Activated CD4-positive, CD25-positive, alpha-beta regulatory T cell (primary cell): Measurements from ENCODE around the gene DYNC2H1.
"Not testable (repeated sequence)": the region's sequence is repeated elsewhere in the genome, so short reads cannot be mapped to it uniquely, and the experiment has no call there.

Experiments used
- DNase-seq, 4 experiments: peaks; one replicate each; lab custom pipeline; 2025; lab: John Stamatoyannopoulos, UW

Gene DYNC2H1

DNA sequence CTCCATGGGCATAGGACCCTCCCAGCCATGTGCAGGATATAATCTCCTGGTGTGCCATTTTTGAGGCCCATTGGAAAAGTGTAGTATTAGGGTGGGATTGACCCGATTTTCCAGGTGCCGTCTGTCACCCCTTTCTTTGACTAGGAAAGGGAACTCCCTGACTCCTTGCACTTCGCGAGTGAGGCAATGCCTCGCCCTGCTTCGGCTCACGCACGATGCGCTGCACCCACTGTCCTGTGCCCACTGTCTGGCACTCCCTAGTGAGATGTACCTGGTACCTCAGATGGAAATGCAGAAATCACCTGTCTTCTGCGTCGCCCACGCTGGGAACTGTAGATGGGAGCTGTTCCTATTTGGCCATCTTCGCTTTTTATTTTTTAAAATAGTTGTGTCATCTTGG, 32.8 kb downstream of the DYNC2H1 start:
- DNase-seq: not testable (repeated sequence)

DNA sequence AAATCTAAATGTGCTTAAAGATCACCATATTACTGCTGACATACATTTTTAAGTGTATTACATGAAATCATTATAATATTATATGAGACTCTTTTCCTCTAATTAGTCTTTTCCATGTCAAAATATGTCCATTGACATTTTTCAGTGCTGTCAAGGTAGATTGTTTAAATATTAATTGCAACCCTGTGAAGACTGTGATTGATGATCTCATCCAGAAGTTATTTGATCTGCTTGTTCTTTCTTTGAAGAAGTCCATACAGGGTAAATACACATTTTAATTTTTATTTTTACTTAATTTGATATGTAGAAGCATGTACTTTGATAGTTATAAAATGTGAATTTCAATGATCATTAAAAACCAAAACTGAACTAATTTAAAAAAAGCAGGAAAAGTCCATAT, 38.4 kb downstream of the DYNC2H1 start:
- no peak for DNase-seq

DNA sequence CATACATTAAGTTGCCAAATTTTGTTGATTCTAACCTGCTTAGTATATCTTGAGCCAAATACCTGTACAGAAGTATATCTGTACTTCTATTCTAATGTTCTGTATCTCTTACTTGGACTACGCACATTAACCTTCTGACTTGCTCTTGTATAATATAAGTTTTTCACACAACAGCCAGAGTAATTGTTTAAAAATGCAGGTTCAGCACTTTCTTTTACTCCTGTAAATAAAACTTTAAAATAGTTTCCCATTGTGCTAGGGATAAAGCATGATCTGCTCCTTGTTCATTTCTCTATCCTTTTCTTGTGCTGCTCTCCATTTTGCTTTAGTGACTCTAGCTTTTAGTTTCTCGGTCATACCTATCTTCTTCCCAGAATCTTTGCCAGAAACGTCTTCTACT, 48.3 kb downstream of the DYNC2H1 start:
- DNase-seq: no peak

DNA sequence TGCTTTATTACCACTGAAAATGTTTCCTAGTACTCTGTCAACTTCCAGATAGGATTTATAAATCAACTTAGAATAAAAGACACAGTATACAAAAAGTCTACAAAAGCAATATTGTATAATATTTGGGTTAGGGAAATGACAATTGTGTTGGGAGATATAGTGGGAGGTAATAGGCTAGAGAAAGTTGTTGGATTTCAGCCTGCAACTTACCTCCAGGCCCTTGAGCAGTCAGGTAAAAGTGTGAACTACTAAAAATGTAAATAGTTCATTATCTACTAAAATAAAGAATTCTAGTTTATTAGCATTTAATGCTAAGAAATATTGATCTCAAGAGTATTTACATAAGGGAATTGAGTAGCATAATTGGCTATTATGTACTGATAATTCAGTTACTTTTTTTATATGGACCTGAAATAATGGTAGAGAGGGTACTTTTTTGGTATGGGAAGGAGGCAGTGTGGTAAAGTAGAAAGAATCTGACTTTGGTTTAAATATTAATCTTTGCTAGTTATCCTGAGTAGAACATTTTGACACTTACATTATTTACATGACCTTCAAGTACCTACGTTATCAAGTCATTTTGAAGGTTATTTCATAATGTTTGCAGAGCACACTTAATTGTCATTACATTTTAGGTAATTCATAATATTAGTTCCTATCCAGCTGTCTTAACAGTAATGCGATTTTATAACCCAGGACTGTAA, 55.0 kb downstream of the DYNC2H1 start:
- DNase-seq: no peak

DNA sequence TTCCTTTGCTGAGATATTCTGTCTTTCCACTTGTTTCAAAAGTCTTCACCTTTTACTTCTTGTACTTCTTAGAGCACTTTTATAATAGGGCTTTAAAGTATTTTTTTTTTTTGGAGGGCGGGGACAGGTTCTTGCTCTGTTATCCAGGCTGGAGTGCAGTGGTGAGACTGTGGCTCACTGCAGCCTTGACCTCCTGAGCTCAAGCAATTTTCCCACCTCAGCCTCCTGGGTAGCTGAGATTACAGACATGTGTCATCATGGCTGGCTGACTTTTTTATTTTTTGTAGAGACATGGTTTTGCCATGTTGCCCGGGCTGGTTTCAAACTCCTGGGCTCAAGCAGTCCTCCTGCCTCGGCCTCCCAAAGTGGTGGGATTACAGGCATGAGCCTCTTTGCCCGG, 57.9 kb downstream of the DYNC2H1 start:
- no peak for DNase-seq

DNA sequence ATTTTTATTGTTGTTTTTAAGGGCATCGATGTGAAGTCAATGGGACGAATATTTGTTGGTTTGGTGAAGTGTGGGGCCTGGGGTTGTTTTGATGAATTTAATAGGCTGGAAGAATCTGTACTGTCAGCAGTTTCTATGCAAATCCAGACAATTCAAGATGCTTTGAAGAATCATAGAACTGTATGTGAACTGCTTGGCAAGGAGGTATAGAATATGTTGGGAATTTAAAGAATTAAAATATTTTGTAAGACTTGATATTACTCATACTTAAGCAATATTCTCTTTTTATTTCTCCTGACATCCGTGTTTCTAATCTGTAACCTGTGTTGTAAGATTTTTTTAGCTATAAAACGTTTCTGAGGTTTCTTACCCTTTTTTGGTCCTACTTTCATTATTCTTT, 61.6 kb downstream of the DYNC2H1 start:
- no peak for DNase-seq

DNA sequence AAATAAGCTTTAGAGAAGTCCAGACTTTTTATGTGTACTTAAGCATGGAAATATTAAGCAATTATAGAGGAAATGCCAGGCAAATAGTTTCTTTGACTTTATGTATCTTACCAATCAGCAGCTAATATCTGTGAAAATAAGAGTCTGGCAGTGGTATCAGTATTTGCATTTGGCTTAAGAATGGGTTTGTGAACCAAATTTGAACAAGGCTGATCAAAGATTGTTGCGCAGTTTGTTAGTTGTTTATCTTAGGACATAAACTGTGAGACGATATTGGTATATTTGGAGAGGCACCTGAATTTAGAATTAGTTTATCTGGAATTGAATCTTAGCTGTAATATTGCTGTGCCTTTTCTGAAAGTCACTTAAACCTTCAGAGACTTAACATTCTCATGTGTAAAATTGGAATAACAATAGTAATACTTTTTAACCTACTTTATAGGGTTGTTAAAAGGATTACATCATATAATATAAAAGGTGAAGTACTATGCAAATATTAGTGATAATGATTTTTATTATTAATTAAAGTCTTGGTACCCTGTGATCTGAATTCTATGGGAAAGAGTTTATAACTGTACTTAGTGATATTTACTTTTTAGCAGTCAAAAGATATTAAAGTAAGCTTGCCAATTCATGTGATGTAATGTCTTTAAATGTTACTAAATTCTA, 66.4 kb downstream of the DYNC2H1 start:
- no peak for DNase-seq

DNA sequence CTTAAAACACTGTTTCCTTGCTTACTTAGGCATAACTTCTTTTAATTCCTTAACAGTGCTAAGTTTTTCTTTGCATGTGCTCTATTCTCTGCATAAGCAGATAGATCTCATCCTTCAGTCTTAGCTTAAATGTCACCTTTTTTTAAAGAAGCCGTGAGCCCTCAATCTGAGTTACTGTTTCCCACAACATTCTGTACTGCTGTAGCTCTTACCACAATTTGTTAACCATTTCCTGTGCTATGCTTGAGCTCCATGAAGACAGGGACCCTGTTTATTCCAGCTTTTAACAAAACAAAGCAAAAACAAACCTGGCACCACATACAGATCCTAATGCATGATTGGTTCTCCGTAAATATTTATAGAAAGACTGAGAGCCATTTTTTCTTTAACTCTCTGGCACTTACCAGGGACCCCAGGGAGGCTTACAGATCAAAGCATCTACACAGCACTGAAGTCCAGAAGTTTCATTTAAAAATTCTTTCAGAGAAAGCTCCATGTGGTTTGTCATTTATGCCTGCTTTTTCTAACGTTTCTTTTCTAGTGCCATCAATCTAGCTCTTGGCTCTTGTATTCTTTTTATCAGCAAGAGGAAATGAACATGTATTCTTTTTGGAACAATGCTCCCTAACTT, 74.9 kb downstream of the DYNC2H1 start:
- DNase-seq: no peak

DNA sequence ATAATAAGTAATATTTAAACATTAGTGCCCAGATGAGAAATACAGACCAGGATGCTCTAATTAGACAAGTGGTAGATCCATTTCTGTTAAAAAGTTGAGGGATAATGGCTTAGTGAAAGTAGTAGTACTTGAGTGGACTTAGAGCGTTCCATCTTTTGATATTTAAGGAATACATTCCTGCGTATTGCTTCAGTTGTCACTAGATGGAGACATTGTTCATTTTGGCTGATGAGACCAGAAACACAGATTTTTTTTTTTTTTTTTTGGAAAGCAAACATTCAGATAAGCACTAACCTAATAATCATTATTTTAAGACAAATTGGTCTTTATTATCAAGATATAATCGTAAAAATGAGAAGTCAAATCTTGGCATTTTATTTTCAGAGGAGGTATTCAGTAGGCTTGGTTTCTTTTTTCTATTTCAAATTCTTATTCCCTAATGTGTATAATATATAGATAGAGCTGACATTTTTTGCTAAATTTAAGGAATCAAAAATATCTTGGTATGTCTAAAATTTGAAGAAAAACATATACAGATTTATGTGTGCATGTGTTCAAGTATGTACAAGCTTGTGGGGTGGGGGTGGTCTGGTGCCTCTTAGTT, 92.9 kb downstream of the DYNC2H1 start:
- no peak for DNase-seq

DNA sequence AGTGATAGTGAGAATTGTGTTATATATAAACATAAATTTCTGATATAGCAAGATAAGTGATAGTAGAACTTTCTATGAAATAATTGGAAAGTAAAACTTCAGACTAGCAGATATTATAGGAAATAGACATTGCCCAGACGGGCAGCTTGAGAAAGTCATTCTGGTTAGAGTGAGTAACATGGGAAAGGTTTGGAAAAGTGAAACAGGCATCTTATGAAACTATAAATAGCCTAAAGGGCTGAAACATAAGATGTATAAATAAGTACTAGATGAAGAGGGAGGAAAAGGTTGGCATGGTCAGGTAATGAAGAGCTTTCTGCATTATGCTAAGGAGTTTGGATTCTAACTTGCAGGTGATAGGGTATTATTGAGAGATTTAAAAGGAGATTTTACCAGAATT, 101.3 kb downstream of the DYNC2H1 start:
- no peak for DNase-seq

DNA sequence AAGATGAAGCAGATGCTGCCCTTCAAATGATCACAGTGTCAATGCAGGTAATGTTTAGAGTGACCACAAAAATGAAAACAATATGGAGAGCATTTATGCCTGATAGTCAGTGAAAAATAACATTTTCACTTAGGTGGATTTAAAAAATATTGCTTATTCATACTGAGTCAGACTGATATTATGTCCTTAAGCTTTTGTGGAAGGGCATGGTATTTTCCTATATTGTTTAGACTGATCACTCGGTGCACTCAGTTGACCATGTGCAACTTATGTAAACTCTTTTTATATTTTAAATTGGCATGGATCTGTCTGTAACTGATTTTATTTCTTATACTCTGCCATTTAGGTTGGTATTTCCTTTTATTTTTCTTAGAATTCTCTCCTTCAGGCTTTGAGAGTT, 106.6 kb downstream of the DYNC2H1 start:
- no peak for DNase-seq

DNA sequence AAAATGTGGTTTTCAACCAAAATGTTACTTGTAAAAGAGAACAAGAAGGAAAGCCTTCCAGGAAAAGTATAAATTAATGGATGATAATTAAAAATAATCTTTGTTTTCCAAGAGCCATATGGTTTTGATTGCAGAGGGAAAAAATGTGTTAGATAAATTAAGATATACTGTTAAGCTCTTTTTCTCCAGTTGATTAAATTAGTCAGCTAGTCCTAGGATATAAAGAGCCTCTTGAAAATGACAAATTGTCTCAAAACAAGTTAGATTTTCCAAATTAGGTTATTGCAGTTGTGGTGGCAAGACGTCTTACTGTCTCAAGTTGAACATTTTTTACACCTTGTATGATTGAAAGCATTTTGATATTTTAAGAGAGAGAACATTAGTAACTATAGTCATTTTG, 110.9 kb downstream of the DYNC2H1 start:
- DNase-seq: no peak

DNA sequence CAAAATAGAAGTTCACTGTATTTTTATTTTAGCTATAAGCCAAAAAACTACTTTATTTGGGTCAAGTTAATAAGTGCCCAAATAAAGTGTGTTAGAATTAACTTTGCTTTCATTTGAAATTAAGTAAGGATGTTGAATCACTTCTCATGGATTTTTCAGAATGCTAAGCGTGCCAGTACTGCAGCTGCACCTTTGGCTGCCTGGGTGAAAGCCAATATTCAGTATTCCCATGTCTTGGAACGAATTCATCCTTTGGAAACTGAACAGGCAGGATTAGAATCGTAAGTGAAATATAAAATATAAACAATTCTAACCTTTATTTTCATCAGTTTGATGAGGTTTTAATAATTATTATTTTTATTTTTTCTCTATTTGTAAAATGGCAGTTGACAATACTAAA, 113.6 kb downstream of the DYNC2H1 start:
- DNase-seq: no peak

DNA sequence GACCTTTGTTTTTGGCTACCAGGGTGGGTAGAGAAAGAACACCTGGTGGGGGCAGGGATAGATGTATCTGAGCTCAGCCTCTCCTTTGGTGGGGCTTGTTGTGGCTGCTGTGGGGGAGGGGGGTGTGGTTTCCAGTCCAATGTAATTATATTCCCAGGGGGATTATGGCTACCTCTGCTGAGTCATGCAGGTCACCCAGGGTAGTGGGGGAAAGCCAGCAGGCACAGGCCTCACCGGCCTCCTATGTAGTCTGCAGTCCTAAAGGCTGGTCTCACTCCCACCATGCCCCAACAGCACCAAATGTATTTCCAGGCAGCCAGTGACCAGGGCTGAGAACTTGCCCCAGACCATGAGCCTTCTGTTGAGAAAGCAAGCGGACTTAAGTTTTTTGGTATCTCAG, 119.6 kb downstream of the DYNC2H1 start:
- DNase-seq: no peak

DNA sequence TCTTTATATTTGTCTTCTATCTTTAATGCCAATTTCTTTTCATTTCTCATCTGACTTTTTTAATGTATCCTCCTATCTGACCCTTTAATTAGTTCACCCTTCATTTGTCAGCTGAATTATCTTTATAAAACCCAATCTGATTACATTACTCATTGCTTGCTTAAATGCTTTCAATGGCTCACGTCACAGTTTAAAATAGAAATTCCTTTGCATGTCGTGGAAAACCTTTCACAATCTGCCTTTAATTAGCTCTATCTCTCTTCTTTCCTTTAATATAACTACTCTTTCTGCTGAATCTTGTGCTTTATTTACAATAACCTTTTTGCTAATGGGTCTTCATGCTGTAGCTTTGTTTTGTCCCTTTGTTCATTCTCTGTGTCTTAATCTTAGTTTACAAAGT, 125.7 kb downstream of the DYNC2H1 start:
- DNase-seq: no peak

DNA sequence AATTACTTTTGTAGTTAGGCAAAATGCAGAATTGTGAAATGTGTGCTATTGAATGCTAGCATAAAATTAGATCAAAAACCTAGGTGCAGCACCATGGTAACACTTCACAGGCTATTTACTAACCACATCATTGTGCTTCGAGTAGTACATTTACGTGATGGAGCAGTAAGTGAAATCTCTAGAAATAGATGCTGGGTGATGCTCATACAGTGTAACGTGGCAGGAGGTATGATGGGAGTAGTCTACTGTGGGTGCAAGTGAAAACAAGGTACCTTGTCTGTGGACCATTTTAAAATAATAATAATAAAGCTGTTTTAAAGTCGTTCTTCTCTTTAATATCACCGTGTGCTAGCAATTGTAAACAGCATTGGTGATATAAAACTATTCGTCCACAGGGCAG, 132.3 kb downstream of the DYNC2H1 start:
- DNase-seq: no peak

DNA sequence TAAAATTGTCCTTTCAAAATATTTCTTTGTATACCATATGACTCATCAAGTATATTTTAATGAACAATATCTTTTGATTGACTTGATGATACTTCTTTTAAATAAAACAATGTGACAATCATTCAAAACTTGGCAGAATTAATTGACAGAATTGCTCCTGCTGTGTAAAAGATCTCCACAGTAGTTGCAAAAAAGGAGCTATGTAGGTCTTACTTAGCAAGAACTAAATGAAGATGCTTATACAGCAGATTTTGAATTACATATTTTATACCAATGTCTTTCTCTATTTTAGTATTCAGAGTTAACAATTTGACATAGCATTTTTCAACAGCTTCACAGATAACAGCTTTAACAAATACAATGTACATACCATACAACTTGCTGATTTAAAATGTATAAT, 144.9 kb downstream of the DYNC2H1 start:
- no peak for DNase-seq

DNA sequence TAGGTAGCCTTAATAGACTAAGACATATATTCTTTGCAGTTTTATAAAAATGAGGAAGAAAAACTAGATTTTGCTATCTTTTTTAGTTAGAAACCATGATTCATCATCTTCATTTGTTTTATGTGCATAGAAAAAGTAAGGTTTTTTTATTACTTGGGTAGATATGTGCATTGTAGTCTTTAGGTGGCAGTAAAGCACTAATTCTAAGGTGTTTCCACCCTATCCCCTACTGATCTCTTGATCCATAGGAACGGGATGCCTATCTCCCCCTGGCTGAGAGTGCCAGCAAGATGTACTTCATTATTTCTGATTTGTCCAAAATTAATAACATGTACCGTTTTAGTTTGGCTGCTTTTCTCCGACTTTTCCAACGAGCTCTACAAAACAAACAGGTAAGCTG, 148.1 kb downstream of the DYNC2H1 start:
- no peak for DNase-seq

DNA sequence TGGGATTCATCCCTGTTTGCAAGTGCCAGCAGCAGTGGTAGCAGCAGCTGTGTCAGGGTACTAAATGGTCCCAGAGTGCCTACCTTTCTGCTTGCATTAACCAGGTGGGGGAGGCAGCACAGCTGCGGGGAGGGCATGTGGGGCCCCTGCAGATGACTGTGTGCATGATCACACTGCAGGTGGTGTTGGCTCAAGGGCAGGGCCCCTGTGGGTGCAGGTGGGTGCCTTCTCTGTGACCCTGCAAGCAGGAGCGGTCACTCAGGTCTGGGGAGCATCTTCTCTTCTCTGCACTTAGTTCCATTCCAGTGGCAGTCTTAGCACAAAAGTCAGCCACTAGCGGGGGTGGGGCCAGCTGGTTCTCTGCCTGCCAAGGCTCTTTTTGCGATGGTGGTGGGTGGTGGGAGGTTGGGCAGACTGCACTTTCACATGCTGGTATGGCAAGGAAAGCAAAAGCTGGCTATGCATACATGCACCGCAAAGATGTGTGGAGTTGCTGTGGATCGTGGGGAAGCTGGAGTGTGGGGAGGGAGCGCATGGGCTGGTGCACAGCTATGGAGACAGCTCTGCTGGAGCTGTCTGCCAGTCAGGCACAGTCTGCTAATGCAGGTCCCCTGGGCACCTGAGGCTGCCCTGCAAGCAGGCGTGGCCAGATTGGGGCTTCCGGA, 157.1 kb downstream of the DYNC2H1 start:
- DNase-seq: no peak

DNA sequence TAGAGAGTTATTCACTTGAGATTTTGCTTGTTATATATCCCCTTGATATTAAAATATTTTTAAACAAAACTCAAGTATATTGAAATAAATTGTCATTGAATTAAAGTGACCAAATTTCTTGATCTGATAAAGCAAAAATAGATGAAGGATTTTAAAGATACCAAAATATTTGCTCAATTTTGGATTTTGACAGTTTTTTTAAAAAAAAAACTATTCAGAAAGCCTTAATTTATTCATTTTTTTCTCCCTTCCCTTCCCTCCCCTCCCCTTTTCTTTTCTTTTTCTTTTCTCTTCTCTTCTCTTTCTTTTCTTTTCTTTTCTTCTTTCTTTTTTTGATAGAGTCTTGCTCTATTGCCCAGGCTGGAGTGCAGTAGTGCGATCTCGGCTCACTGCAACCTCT, 163.7 kb downstream of the DYNC2H1 start:
- no peak for DNase-seq

DNA sequence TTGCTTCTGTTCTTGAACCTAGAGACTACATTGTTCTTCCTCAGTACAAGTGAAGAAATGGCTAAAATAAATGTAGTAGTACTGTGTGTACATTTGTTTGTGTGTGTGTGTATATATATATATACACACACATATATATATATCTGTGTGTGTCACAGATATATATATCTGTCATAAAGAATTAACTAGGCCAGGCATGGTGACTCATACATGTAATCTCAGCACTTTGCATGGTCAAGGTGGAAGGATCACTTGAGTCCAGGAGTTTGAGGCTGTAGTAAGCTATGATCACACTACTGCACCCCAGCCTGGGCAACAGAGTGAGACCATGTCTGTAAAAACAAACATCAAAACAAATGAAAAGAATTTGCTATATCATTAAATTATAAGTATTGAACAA, 164.8 kb downstream of the DYNC2H1 start:
- DNase-seq: no peak

DNA sequence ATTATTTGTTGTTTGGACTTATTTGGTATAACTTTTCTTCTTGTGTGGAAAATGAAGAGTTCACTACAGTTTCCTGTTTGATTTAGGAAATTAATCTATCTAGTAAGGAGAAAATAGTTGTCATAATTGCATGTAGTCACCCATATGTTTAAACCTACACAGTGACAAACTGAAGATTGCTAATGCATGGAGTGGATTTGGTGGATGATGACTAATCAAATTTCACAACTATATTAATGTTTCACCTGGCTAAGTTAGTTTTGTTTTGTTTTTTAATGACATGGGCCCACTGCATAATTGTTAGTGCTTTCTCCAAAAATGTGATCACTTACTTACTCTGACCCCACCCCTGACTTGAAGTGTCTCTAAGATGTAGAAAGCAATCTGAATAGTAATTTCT, 170.6 kb downstream of the DYNC2H1 start:
- DNase-seq: no peak

DNA sequence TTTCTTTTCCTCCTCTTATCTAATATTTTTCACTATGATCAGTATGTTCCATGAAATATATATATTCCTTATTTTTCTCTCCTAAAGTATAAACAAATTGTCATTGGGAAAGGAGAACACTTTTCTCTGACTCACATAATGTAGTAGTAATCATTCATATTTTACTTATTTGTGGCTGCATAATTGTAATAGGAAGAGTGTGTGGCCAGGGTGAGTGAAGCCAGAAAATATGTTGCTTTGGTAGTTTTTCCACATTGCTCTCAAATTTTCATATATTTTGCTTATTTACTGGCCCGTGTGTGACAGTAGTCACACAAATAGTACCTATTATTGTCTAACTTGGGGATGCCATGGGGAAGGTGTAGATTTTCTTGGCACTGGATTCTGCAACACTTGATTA, 172.1 kb downstream of the DYNC2H1 start:
- no peak for DNase-seq
